ENCODE data around the gene MMP15.
"Not testable (repeated sequence)": the region's sequence is repeated elsewhere in the genome, so short reads cannot be mapped to it uniquely, and the experiment has no call there.

Gene MMP15

DNA sequence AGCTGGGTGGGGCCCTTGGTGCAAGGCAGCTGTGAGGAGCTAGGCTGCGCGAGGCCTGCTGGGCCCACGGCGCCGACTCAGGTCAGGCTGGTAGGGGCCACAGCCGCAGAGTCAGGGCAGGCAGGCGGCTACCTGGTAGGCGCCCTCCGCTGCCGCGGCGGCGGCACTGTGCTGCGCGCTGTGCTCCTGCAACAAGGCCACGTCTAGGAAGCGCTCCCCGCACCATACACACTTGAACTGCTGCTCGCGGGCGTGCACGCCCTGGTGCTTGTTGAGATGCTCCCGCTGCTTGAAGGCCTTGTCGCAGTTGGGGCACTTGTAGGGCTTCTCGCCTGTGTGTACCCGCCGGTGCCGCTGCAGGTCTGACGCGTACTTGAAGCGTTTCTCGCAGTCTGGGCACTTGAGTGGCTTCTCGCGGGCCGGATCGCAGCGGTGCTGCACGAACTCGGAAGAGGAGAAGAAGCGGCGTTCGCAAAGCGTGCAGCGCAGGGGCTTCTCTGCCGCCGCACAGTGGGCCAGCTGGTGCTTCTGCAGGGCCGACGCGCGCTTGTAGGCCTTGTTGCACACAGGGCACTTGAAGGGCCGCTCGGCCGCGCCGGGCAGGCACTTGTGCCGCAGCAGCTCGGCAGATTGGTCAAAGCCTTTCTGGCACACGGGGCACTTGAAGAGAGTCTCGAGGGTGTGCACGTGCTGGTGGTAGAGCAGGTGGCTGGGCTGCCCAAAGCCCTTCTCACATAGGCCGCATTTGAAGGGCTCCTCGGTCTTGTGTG, 29.0 kb upstream of the MMP15 start:
- DNase-seq (ENCODE audit: low read depth) = no peak

DNA sequence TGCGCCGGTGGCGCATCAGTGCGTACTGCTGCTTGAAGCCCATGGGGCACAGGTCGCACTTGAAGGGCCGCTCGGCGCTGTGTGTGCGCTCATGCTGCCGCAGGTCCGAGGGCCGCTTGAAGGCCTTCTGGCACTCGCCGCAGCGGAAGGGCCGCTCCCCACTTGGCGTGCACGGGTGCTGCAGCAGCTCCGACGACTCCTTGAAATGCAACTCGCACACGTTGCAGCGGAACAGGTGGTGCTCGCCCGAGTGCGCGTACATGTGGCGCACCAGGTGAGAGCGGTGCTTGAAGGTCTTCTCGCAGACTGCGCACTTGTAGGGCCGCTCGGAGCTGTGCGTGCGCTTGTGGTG, 28.4 kb upstream of the MMP15 start:
- no peak for DNase-seq (ENCODE audit: low read depth)

DNA sequence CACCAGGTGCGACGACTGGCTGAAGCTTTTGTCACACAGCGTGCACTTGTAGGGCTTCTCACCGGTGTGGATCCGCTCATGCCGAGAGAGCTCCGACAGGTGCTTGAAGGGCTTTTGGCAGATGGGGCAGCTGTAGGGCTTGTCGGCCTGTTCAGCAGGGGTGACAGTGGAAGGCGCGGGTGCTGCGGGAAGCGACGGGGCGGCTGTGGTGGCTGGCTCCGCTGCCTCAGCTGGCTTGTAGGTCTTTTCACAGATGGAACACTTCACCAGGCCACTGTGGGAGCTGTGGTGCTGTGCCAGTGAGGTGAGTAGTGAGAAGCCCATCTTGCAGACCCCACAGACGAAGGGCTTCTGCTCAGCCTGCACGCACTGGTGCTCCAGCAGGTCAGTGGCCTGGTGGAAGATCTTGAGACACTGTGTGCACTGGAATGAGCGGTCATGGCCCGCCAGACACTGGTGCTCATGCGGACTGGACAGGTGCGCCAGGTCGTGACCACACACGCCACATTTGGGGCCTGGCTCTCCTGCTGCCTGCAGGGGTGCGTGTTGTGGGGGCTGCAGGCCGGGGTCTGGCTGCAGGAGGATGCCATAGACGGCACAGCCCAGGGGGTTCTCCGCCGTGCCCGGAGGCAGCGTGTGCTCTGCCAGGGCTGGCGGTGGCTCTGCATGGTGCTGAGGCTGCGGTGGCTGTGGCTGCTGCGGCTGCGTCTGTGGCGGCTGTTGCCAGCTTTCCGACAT, 27.9 kb upstream of the MMP15 start:
- DNase-seq (ENCODE audit: low read depth) = no peak

- DNase-seq (ENCODE audit: low read depth) = peak; percentile 23
Observed at GRCh38 chr16:57998486-57998885, 27.1 kb upstream of the MMP15 start.

DNA sequence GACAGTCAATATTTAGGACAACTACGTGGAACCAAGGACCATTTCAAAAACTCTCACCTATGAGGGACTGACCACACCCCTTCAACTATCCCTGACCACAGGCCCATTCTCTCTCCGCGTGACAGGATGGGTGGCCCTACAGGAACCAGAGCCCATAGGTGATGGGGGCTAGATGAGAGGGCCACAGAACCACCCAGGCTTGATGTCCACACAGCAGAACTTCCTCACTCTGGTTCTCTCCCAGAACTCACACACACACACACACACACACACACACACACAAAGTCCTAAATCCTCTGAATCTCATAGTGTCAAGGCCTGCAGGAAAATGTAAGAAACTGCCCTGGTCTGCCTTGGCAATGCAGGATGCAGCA, 26.6 kb upstream of the MMP15 start:
- DNase-seq (ENCODE audit: low read depth) = no peak

DNA sequence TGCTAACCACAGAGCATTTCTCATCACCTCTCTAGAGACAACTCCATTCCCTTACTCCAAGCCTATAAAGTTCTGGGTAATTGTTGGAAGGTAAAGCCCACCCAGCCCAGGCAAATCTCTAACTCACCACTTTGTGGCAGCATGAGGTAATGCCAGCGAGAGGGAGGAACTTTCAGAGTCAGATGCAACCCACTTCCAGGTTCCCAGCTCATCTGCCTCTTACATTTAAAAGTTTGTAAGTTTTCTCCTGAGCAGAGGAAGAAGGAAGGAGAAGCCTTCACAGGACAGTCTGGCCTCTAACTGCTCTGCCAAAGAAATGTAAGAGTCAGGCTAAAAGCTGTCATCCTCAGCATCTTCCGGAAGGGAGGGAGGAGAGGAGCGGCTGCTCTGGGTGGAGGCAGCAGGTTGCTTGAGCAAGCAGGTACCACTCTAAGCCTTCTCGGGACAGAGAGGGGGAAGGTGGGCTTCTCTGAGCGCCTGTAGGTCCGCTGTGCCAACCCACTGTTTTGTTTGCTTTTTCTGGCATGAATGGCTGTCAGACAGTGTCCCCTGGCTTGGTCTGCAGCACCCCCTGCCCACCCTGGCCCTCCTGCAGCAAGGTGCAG, 26.1 kb upstream of the MMP15 start:
- peak; percentile 7 for DNase-seq (ENCODE audit: low read depth)

DNA sequence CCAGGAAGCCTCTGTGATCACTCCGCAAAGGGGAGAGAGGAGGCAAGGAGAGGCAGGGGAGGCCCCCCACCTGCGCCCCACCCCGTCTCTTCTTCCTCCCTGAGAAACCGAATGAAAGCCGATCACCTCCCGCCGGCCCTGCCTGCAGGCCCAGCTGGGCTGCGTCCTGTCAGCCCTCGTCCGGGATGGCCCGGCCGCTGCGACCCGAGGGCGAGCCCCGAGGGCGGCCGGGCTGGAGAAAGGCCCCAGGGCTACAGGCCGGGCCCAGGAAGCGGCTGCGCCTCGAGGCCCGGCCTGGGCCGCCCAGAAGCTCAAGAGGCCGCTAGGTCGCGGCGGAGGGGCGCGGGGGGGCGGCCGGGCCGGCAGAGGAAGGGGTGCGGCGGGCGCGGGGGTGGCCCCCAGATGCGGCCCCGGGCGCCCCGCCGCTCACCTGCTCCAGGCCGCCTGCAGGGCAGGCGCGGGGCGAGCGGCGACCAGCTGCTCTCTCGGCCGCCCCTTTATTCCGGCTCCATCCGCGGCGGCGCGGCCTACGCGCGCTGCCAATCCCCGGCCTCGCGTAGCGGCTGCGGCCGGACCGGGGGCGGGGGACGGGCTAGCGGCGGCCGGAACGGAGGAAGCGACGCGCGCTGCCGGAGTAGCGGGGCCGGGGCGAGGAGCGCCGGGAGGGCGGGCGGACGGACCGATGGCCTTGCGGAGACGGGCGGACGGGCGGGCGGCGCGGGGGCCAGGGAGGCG, 25.4 kb upstream of the MMP15 start, which contains the start of gene ZNF319:
Gene ZNF319, minus strand, starts transcription at position 702 of the 735 bp plus-strand sequence. CDS start 2,407 bp downstream, outside the sequence.
- no peak for DNase-seq (ENCODE audit: low read depth)

GRCh38 chr16:58000706-58001676, 24.6 kb upstream of the MMP15 start, which contains the start of gene USB1:
Gene USB1 (plus strand): TSS chr16:58001407. CDS start chr16:58001484, 77 bp downstream.
- DNase-seq (ENCODE audit: low read depth) = peak; percentile 79

DNA sequence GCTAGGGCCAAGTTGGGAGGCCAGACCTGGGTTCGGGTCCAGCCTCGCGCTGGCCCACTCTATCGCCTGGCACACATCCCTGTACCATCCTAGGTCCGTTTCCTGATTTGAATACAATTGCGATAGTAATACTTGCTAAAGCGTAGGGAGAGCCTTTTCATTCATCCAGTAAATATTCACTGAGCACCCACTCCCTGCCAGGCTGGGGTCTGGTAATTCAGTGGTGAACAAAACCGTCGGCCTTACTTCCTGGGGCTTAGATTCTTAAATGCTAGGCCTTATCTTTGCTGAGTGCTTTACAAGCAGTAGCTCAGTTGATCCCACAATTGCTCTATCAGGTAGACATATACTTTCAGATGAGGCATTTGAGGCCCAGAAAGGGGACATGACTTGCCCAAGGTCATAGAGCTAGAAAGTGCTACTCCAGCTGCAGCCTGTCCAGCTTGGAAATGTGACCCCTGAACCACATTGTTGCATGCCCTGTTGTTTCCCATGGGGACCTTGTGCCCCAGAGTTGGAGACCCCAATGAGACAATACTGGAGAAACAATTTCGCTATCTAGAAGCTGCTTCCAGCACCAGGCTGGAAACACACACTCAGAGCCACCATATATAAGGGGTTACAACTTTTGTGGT, 23.7 kb upstream of the MMP15 start:
- no peak for DNase-seq (ENCODE audit: low read depth)

GRCh38 chr16:58002416-58002800, 23.1 kb upstream of the MMP15 start:
- no peak for DNase-seq (ENCODE audit: low read depth)

GRCh38 chr16:58002936-58003335, 22.6 kb upstream of the MMP15 start:
- no peak for DNase-seq (ENCODE audit: low read depth)

- not testable (repeated sequence) for DNase-seq (ENCODE audit: low read depth)
Observed at GRCh38 chr16:58004736-58005135, 20.8 kb upstream of the MMP15 start.

DNA sequence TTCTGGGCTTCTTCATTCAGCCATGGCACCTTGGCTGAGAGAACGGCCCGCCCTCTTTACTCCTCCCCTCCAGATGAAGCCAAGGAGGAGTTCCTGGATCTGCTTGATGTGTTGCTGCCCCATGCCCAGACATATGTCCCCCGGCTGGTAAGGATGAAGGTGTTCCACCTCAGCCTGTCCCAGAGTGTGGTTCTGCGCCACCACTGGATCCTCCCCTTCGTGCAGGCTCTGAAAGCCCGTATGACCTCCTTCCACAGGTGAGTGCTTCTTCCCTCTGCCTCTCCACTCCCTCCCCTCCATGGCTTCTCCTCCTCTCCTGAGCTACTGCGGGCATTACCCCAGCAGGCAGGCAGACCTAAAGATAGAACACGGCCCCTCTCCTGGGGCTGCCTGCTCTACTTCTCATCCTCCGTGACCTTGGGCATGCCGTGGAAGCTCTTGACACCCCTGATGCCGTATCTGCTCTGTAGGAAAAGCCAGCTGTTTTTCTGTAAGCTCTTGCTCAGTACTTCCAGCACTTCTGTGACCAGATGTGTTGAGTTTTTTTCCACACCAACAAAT, 15.6 kb upstream of the MMP15 start:
- DNase-seq (ENCODE audit: low read depth) = no peak

DNA sequence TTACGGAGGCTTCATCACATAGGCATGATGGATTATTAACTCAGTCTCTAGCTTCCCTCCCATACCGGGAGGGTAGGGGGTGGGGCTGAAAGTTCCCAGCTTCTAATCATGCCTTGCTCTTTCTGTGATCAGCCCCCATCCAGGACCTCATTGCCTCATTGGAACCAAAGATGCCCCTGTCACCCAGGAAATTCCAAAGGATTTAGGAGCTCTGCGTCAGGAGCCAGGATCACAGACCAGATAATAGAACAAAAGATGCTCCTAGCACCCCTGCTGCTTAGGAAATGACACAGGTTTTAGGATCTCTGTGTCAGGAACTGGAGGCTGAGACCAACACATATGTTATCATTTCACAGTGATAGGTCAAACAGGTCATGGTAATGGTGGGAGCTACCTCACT, 14.7 kb upstream of the MMP15 start:
- DNase-seq (ENCODE audit: low read depth) = no peak

- no peak for DNase-seq (ENCODE audit: low read depth)
Observed at GRCh38 chr16:58011652-58012051, 13.9 kb upstream of the MMP15 start.

GRCh38 chr16:58012481-58012880, 13.1 kb upstream of the MMP15 start:
- DNase-seq (ENCODE audit: low read depth) = no peak

GRCh38 chr16:58013201-58013956, 12.2 kb upstream of the MMP15 start:
- no peak for DNase-seq (ENCODE audit: low read depth)

DNA sequence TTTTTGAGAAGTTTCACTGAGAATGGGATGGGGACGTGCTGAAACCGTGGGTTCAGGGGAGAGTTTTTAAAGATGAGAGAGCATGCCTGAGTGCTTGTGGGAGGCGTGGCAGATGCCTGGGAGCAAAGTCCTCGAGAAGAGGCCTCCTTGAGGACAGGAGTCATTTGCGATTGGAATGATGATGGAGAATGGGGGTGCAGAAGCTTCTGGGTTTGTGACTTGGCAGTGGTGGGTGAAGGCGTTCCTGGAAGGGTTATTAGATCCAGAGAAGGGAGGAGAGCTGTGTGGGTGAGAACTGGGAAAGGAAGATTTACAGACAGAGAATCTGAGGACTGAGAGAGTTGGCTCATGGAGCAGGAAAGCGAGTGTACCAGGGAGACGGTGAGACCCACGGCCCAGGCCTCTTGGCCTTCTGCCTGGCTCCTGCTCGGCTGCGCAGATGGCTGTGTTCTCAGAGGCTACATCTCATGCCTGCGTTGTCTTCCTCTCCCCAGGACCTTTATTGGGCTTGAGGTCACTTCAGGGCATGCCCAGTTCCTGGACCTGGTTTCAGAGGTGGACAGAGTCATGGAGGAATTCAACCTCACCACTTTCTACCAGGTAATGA, 8.6 kb upstream of the MMP15 start:
- DNase-seq (ENCODE audit: low read depth) = no peak

- DNase-seq (ENCODE audit: low read depth) = no peak
Observed at GRCh38 chr16:58018803-58019202, 6.8 kb upstream of the MMP15 start.
